NCI-H82 (cell line): Measurements from ENCODE around the gene OR1I1.

Experiments
- DNase-seq: peaks from one replicate; lab custom pipeline; 2025; lab: John Stamatoyannopoulos, UW

OR1I1 gene

GRCh38 chr19:15118789-15119494 is 36.9 kb downstream of the OR1I1 start:
- no peak for DNase-seq

- DNase-seq, result no peak
Observed at GRCh38 chr19:15120135-15121026, 38.4 kb downstream of the OR1I1 start.

DNA sequence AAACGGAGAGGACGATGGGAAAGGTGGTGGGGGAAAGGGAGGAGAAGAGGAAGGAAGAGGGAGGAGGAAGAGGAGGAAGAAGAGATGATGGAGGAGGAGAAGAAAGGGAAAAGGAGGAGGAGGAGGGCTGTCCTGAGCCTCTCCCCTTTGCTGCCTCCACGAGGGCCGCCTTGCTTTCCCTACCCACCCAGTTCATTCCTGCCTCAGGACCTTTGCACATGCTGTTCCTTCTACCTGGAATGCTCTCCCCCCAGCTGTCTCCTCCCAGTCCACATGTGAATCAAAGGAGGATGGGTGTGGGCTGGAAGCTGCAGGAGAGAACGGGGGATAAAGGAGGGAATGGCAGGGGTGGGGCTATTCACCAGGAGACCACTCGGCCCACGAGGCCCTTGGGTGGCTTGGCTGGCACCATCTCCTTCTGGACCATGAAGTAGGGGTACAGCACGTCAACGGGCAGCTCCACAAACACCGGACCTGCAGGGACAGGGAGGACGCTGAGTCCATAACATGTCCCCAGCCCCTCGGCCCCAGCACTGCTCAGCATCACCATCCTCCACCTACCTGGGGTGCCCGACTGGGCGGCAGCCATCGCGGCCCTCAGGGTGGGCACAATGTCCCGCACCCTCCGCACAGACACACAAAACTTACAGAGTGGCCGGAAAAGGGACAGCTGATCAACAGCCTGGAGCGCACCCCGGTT is 40.5 kb downstream of the OR1I1 start:
- DNase-seq, result no peak

DNA sequence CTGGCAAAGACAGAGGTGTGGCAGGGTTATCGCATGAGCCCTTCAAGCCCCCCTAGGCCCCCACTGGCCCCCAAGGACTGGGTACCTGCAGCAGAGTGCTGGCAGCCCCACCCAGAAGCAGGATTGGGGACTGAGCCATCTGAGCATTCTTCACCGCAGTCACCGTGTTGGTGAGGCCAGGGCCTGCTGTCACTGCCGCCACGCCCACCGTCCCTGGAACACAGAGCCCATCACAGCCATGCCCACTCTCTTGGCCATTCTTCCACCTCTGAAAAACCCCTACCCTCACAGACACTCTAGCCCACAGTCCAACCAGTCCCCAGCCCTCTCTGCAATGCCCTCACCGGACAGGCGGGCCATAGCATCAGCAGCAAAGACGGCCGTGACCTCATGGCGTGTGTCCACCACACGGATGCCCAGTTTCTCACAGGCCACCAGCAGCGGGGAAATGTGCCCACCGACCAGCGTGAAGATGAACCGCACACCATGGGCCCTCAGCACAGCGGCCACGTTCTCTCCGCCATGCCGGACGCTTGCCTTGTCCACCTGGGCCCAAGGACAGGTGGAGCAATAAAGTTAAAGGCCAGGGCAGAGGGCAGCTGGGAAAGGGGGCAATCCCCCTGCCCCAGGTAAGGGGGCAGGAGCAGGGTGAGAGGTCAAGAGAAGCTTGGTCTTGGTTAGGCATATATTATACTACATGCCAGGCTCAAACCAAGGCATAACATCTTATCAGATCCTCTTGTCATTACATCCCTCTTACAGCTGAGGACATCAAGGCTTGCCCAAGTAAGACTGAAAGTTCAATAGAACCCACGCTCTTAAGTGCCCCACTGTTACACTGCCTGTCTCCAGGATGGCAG is 41.2 kb downstream of the OR1I1 start:
- no peak for DNase-seq

DNA sequence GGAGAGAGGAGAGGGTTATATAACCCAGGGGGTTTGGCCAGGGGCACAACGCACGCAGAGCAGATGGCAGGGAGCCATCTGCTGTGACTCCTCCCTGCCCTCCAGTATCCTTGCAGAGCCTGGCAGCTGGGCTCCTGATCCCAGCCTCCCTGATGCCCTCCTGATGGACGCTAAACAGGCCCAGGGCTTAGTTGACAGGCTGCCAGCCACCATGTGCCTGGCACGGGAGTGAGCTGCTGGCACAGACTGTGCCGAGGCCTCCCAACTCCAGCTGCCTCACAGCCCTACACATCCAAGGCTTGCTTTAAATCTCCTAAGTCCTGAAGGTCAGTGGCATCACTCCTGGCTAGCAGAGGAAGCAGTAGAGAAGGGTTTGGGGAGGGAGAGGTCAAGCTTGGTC is 41.9 kb downstream of the OR1I1 start:
- peak; percentile 26 for DNase-seq

GRCh38 chr19:15124572-15125231 is 42.7 kb downstream of the OR1I1 start:
- DNase-seq, result peak; percentile 76

GRCh38 chr19:15125232-15126067 is 43.4 kb downstream of the OR1I1 start:
- peak; percentile 100 for DNase-seq

DNA sequence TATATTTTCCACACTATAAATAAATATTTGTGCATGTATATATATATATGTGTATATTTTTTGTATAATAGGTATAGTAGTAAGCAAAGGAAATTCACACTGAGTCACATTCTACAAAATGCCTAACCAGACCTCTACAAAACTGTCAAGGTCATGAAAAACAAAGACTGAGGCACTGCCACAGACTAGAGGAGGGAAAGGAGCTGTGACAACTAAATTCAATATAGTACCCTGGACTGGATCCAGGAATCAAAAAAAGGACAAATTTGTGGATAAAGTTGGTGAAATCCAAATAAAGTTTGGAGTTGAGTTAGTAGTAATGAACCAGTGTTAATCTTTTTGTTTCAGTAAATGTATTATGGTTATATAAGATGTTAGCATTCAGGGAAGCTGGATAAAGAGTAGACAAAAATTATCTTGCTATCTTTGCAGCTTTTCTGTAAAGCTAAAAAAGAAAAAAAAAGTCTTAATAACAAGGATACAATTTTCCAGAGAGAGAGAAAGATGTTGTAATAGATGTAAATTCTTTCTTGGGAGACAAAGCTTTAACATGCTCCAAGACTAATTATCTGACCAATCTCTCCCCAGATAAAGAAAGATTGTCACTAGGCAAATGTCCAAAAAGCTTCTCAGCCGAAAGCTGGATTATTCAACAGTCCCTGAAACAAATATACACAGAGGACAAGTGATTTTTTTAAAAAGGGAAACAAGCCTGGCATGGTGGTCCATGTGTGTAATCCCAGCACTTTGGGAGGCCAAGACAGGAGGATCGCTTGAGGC is 44.3 kb downstream of the OR1I1 start:
- DNase-seq, result no peak

DNA sequence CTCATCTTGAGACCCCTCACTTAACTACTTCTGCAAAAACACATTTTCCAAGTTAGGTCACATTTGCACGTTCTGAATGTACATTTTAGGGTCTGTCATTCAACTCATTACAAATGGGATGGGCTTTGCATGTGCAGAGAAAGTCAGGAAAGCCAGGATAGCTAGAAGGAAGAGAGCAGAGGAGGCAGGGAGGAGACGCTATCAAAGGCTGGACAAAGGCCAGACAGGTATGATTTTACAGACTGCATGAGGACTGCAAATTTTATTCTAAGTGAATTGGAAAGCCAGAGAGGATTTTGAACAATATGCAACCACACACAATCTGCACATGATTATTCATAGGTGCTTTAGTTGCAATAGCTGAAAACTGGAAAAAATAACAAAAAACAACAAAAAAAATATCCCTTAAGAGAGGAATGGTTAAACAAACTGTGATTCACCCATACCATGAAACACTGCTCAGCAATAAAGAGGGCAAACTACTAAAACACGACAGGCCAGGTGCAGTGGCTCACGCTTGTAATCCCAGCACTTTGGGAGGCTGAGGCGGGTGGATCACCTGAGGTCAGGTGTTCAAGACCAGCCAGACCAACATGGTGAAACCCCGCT is 46.3 kb downstream of the OR1I1 start:
- no peak for DNase-seq

DNA sequence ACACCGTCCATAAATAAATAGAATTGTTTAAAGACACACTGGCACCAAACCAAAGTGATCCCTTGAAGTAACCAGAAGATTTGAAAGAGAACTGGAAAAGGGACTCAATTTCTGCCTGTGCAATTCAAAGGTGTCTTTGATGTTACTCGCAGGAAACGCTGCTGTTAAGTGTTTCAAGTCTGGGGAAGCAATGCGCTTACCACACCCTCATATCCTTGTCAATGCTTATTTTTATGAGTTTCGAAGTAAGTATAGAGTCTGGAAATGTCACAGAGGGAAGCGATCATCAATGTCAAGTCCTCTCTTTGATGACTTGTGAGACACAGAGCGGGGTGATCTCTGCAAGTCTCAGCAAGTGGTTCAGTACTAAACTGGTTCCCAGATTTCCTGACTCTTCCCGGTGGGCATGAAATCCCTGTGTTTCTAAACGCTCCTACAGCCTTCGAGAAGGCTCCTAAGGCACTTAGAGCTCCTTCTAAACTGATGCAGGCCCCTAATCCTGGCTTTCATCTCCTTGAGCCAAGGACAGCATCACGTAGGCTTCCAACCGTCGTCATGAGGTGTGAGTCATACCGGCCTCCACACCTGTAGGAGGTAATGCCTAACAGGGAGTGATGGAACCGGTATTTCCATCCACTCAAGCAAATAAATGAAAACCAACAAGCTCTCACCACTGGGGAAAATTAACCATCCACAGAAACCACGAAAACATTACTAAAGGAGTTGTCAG is 48.0 kb downstream of the OR1I1 start:
- DNase-seq, result peak; percentile 30

GRCh38 chr19:15136234-15136954 is 54.4 kb downstream of the OR1I1 start:
- no peak for DNase-seq

GRCh38 chr19:15137777-15138176 is 55.8 kb downstream of the OR1I1 start:
- no peak for DNase-seq

- no peak for DNase-seq
Observed at GRCh38 chr19:15138427-15138826, 56.4 kb downstream of the OR1I1 start.

DNA sequence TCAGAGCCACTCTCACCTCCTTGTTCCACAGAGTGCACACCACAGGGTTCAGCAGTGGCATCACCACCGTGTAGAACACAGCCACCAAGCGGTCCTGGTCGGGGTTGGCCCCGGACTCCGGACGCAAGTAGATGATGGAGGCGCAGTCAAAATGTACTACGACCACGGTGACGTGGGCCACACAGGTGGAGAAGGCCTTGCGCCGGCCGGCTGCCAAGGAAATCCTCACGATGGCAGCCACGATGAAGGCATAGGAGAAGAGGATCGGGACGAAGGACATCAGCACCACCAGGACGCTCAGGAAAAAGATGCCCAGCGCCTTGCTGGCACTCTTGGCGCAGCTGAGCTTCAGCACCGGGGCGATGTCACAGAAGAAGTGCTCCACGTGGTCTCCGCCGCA is 59.1 kb downstream of the OR1I1 start:
- DNase-seq, result no peak

GRCh38 chr19:15142313-15142712 is 60.3 kb downstream of the OR1I1 start:
- DNase-seq, result no peak
